Measurements from ENCODE around the gene STYXL1.
A peak's percentile ranks its signal among the peaks of the same experiment; 100 is the strongest.

Gene STYXL1

GRCh38 chr7:75979759-75980429 lies 67.9 kb downstream of the STYXL1 start:
- DNase-seq (ENCODE audit: low spot score): no peak

GRCh38 chr7:75977743-75978142 lies 70.1 kb downstream of the STYXL1 start:
- DNase-seq (ENCODE audit: low spot score): peak; percentile 19

GRCh38 chr7:75971961-75972763 lies 75.6 kb downstream of the STYXL1 start:
- peak; percentile 28 for DNase-seq (ENCODE audit: low spot score)

GRCh38 chr7:75971309-75971960 lies 76.4 kb downstream of the STYXL1 start:
- DNase-seq (ENCODE audit: low spot score): no peak

GRCh38 chr7:75969704-75970498 lies 77.9 kb downstream of the STYXL1 start:
- no peak for DNase-seq (ENCODE audit: low spot score)

- peak; percentile 29 for DNase-seq (ENCODE audit: low spot score)
Observed at GRCh38 chr7:75969182-75969581, 78.6 kb downstream of the STYXL1 start.

GRCh38 chr7:75968561-75969001 lies 79.2 kb downstream of the STYXL1 start:
- no peak for DNase-seq (ENCODE audit: low spot score)

GRCh38 chr7:75968012-75968411 lies 79.8 kb downstream of the STYXL1 start:
- no peak for DNase-seq (ENCODE audit: low spot score)

- peak; percentile 18 for DNase-seq (ENCODE audit: low spot score)
Observed at GRCh38 chr7:75967487-75967997, 80.3 kb downstream of the STYXL1 start.

- no peak for DNase-seq (ENCODE audit: low spot score)
Observed at GRCh38 chr7:75967055-75967454, 80.7 kb downstream of the STYXL1 start.

GRCh38 chr7:75966190-75966961 lies 81.4 kb downstream of the STYXL1 start:
- DNase-seq (ENCODE audit: low spot score): peak; percentile 50

GRCh38 chr7:75965617-75966016 lies 82.2 kb downstream of the STYXL1 start:
- DNase-seq (ENCODE audit: low spot score): no peak

- peak; percentile 61 for DNase-seq (ENCODE audit: low spot score)
Observed at GRCh38 chr7:75963381-75963995, 84.3 kb downstream of the STYXL1 start.

- DNase-seq (ENCODE audit: low spot score): peak; percentile 93
Observed at GRCh38 chr7:75962607-75963380, 85.0 kb downstream of the STYXL1 start.

GRCh38 chr7:75961218-75961617 lies 86.6 kb downstream of the STYXL1 start:
- DNase-seq (ENCODE audit: low spot score): no peak

- no peak for DNase-seq (ENCODE audit: low spot score)
Observed at GRCh38 chr7:75960372-75960771, 87.4 kb downstream of the STYXL1 start.

GRCh38 chr7:75958802-75959543 lies 88.8 kb downstream of the STYXL1 start:
- DNase-seq (ENCODE audit: low spot score): no peak

- DNase-seq (ENCODE audit: low spot score): no peak
Observed at GRCh38 chr7:75957021-75957736, 90.6 kb downstream of the STYXL1 start.

All from hepatic stellate cell (primary cell).